HG03520 (cell line): ENCODE results near the gene OVAAL.

ENCODE experiments used
- ATAC-seq: cut with Tn5 transposase; IDR thresholded peaks from one replicate; pipeline ENCODE4 v1.9.1; 2021; ENCODE audit warnings: mild to moderate bottlenecking, moderate library complexity; ENCODE audit not compliant: unreplicated experiment

OVAAL gene

GRCh38 chr1:180603223-180603849 lies 44.6 kb downstream of the OVAAL start:
- no peak for ATAC-seq

DNA sequence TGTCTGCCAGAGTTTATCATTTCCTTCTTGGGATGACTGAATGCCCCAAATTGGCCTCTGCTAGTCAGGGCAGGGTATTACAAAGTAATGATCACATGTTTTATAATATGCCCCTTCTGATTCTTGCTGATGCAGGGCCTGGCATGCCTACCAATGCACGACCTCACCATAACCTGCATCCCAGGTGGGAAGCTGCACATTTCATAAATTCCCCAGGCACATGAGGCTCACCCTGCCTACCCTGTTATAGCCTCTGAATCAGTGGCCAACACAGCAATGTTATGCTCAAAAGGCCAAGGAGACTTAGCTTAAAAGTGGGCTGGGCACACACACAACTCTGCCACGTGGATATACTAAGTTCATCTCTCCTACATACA lies 45.1 kb downstream of the OVAAL start:
- ATAC-seq = no peak

DNA sequence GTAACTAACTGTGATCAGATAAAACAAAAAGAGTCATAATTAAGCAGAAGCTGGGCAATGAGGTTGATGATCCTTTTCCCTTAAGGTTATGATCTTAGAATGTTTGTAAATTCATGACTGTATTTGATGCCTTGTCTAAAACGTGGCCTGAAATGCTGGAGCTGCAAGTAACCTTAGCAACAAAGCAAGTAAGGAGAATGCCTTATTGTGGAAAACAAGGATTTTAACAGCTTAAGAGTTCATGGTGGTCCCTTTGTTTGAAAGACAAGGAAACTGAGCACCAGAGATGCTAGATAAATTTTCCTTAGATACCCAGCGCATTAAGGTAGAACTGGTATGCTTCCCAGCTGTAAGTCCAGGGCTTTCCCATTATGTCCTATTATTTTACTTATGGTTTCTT lies 47.4 kb downstream of the OVAAL start:
- ATAC-seq = no peak

DNA sequence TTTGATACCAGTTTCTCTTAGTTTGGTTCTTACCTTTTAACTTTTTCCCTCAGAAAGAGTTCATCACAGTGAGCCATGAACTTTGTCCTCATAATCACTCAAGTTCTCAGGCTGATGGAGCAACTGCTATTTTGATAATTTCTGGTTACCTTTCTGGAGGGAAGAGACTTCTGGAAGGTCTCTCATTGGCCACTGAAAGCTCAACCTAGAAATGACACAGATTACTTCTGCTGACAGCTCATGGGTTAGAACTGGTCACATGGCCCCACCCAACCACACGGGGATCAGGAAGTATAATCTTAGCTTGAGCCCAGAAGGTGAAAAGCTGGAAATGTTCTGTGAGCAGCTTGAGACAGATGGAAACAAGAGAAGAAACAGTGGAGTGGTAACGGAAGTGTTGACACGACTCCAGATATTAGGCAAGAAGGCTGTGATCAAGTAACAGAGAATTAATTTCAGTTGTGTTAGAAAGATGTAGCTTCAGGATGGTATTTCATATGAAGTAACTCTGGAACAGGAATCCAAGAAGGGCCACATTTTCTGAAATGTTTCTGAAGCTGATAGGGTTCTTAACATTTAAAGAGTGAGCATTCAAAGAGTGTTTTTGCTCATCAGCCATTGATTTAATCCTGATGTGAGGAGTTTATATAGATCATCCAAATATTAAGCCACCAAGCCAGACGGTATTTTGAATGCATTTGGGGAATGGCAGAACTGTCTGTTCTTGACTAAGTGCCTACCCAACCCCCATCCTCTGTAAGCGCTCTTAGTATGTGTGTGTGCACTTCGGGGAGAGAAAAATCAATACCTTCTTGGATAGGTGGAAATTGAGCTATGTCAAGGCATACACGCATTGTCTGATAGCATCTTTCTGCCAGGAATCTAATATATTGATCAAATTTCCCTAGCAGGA lies 51.1 kb downstream of the OVAAL start:
- ATAC-seq = no peak

GRCh38 chr1:180610556-180611015 lies 51.8 kb downstream of the OVAAL start:
- no peak for ATAC-seq

DNA sequence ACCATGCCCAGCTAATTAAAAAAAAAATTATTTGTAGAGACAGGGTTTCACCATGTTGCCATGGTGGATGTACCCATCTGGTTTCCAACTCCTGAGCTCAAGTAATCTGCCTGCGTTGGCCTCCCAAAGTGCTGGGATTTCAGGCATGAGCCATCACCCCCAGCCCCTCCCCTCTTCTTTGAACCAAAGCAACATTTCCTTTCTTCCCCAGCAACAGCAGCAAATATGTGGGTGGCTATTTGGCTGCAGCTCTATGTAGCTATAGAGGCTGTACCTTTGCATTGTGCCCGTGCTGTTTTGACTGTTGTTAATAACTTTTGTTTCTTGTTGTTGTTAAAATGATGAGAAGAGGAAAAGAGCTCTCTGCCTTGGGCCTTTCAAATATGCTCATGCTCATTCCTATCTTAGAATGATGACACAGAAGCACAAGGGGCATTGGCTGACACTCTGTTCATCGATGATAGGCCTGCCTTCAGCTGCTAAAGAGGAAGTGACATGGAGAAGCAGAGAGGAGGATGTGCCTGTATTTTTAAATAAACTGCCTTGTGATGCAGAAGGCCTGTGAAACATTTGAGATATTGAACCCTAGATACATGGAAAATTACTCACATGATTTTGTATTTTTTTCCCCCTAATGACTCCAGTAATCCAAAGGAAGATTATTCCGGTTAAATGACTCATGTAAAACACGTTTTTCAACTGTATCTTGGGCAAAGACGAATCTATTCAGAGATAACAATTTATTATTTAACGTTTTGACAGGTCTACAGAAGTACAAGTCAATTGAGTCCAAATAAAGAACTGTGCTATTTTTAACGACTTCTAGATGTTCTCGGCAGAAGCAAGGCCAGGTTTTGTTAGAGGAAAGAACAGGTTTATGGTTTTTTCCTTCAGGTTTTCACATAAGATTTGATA lies 52.5 kb downstream of the OVAAL start:
- no peak for ATAC-seq

DNA sequence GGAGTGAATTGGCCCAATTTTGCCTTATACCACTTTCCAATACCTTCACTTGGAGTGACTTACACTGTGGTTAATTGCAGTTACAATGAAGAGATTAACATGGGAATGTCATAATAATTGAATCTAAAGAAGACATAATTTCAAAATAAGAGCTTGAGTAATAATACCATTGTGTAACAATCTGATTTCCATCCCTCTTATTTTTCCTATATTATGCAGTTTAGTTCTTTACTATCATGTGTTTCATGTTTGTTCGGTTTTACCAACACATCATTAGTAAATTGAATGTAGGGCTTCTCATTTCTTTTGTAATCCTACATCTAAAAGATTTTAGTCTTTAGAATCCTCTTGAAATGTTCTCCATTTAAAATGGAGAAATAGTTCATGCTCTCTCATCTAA lies 53.9 kb downstream of the OVAAL start:
- no peak for ATAC-seq

- no peak for ATAC-seq
Observed at GRCh38 chr1:180614730-180615129, 56.0 kb downstream of the OVAAL start.

DNA sequence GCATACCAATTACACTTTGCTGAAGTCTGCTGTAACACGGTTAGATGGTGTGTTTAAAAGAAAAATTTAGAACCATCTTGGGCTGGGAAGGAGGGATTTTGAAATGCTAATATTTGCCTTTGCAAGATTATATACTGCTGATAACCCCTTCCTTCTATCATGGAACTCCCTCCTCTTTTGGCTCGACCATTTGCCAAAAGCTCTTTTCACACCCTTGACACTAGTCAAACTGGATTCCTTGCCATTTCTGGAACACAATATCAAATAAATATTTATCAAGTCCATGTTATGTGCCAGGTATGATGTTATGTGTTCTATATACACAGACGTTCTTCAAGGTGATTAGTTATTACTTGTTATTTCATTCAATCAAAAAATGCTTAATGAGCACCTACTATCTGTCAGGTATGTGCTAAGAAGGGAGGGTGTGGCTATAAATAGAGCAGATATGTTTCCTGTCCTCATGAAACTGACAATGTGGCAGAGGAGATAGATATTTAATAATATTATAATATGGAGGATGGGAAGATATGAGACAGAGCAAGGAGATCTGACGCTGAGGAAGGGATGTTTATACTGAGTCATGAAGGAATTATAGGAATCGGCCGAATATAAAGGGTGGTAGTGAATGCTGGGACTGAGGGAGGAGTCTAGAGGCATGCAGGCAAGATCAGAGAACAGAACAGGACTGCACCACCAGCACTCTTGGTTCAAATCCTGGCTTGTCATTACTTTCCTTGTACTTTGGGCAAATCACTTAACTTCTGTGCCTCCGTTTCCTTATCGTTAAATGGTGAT lies 56.9 kb downstream of the OVAAL start:
- no peak for ATAC-seq
